KMS-11 (cell line): ENCODE results near the gene ABHD14A.
"Not testable (repeated sequence)": the region's sequence is repeated elsewhere in the genome, so short reads cannot be mapped to it uniquely, and the experiment has no call there.

Source experiments
- H2AFZ ChIP-seq: fragments of 200-600 bp; sonication (generic); 2 replicates; pipeline ENCODE4 v1.6.1; 2016; ENCODE audit warnings: antibody characterized with exemption, mixed run types, low read depth
- H3K27ac ChIP-seq: fragments of 200-600 bp; sonication (generic); 2 replicates; pipeline ENCODE4 v1.6.1; 2016; ENCODE audit warnings: mild to moderate bottlenecking, mixed run types
- H3K27me3 ChIP-seq: fragments of 200-600 bp; sonication (generic); 2 replicates; pipeline ENCODE4 v1.6.1; 2017; ENCODE audit warnings: mild to moderate bottlenecking, low read depth, mixed run types, moderate library complexity; ENCODE audit not compliant: insufficient read depth
- H3K36me3 ChIP-seq: fragments of 200-600 bp; sonication (generic); 2 replicates; pipeline ENCODE4 v1.6.1; 2017; ENCODE audit warnings: mild to moderate bottlenecking, mixed run types; ENCODE audit not compliant: insufficient read depth
- H3K4me1 ChIP-seq: fragments of 200-600 bp; sonication (generic); 2 replicates; pipeline ENCODE4 v1.6.1; 2016; ENCODE audit warnings: mild to moderate bottlenecking, low read depth, mixed run types; ENCODE audit not compliant: poor library complexity, severe bottlenecking
- H3K4me2 ChIP-seq: fragments of 200-600 bp; sonication (generic); 2 replicates; pipeline ENCODE4 v1.7.0; 2016; ENCODE audit warnings: mild to moderate bottlenecking, mixed run types
- H3K4me3 ChIP-seq: fragments of 200-600 bp; sonication (generic); IDR thresholded peaks from 2 replicates; pipeline ENCODE4 v1.6.1; 2017; ENCODE audit warnings: low read depth, low read length, mixed read lengths; ENCODE audit not compliant: insufficient read depth
- H3K79me2 ChIP-seq: fragments of 200-600 bp; sonication (generic); 2 replicates; pipeline ENCODE4 v1.6.1; 2016; ENCODE audit warnings: low read depth, mixed run types; ENCODE audit not compliant: insufficient read depth
- H3K9ac ChIP-seq: fragments of 200-600 bp; sonication (generic); 2 replicates; pipeline ENCODE4 v1.6.1; 2016; ENCODE audit warnings: mild to moderate bottlenecking, mixed run types
- H4K20me1 ChIP-seq: fragments of 200-600 bp; sonication (generic); 2 replicates; pipeline ENCODE4 v1.6.1; 2016; ENCODE audit warnings: mild to moderate bottlenecking, mixed run types; ENCODE audit not compliant: insufficient read depth
- CTCF ChIP-seq: fragments of 200-600 bp; sonication (generic); conservative IDR thresholded peaks from 2 replicates; pipeline ENCODE4 v1.6.1; 2017; ENCODE audit warnings: low read depth, mild to moderate bottlenecking, antibody characterized with exemption, low read length, moderate library complexity, mixed read lengths

ABHD14A gene

DNA sequence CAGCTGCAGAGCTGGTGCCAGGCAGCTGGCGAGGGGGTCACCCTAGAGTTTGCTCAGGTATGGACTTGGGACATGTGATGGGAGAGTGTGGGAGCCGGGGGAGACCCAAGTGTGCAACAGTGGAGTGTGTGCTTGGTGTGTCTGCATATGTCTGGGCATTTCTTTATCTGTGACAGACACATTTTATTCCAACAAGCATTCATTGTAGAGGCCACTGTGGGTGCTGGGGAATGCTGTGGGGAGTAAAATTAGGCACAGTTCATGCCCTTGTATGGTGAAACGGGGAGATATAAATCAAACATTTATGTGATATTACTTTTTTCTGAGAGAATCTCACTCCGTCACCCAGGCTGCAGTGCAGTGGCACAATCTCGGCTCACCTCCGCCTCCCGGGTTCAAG lies 12.7 kb downstream of the ABHD14A start:
- Histone ChIP-seq H3K36me3 (no peaks in the 10 kb centered on the region), H3K79me2 (no peaks in the 10 kb centered on the region), H4K20me1 (no peaks in the 10 kb centered on the region), H3K4me1 (no peaks in the 10 kb centered on the region), H3K27me3 (no peaks in the 10 kb centered on the region), H3K27ac (no peak overlapping the region), H3K9ac (no peak overlapping the region), H2AFZ (no peak overlapping the region), H3K4me2 (no peak overlapping the region), H3K4me3 (no peak overlapping the region)
- no peak for TF ChIP-seq CTCF

DNA sequence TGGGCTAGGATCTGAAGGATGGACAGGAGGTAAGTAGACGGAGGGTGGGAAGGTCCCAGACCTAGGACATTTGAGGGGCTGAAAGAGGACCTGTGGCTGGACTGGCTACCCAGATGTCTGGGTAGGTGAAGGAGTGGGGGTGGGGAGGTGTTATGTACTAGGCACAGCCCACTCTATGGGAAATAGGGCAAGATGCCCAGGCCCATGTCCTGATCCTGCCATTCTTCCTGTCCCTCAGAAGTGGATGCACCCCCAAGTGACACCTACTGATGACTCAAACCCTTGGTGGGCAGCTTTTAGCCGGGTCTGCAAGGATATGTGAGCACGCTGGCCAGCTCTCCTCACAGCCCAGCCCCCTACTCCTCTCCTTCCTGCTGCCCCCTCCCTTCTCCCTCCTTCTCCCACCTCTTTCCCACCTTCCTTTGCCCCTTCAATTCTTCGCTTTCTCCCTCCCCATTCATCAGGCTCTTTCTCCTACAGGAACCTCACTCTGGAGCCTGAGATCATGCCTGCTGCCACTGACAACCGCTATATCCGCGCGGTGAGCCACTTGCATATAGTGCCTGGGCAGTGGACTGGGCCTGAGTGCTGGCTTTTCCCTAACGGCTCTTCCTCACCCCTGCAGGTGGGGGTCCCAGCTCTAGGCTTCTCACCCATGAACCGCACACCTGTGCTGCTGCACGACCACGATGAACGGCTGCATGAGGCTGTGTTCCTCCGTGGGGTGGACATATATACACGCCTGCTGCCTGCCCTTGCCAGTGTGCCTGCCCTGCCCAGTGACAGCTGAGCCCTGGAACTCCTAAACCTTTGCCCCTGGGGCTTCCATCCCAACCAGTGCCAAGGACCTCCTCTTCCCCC lies 13.7 kb downstream of the ABHD14A start:
- Histone ChIP-seq H2AFZ (no peak overlapping the region), H3K36me3 (no peaks in the 10 kb centered on the region), H3K4me1 (no peaks in the 10 kb centered on the region), H3K27ac (no peak overlapping the region), H3K9ac (no peak overlapping the region), H3K27me3 (no peaks in the 10 kb centered on the region), H3K79me2 (no peaks in the 10 kb centered on the region), H3K4me2 (no peak overlapping the region), H3K4me3 (no peak overlapping the region), H4K20me1 (no peaks in the 10 kb centered on the region)
- no peak for TF ChIP-seq CTCF

GRCh38 chr3:51990501-51990971 lies 15.7 kb downstream of the ABHD14A start:
- H3K27me3 ChIP-seq, H3K36me3 ChIP-seq, H3K4me1 ChIP-seq, H3K27ac ChIP-seq, H4K20me1 ChIP-seq, H3K4me2 ChIP-seq, H3K9ac ChIP-seq, H3K4me3 ChIP-seq, H2AFZ ChIP-seq: not testable (repeated sequence)
- peaks cover 12% of the 10 kb centered on the region for H3K79me2 ChIP-seq

GRCh38 chr3:51992017-51992682 lies 17.3 kb downstream of the ABHD14A start:
- Histone ChIP-seq H3K4me2 (no peak overlapping the region), H3K4me3 (no peak overlapping the region), H3K4me1 (peaks cover 9% of the 10 kb centered on the region), H3K36me3 (peaks cover 3% of the 10 kb centered on the region; the same call in 1 of the 2 replicates), H3K9ac (no peak overlapping the region), H4K20me1 (no peaks in the 10 kb centered on the region), H3K27me3 (no peaks in the 10 kb centered on the region), H3K27ac (no peak overlapping the region), H3K79me2 (peaks cover 14% of the 10 kb centered on the region), H2AFZ (no peak overlapping the region)
- TF ChIP-seq CTCF = no peak

- H3K4me1 ChIP-seq, H2AFZ ChIP-seq, H3K4me3 ChIP-seq, H3K27ac ChIP-seq, H3K27me3 ChIP-seq, H3K4me2 ChIP-seq, H4K20me1 ChIP-seq, H3K36me3 ChIP-seq, H3K9ac ChIP-seq: not testable (repeated sequence)
- peaks cover 14% of the 10 kb centered on the region for H3K79me2 ChIP-seq
Observed at GRCh38 chr3:51993657-51994056, 18.8 kb downstream of the ABHD14A start.
